T-helper 17 cell (primary cell): ENCODE data around the gene CNFN. TPM values are rescaled to one million over a fixed set of nuclear protein-coding genes. Genes with fewer than 3 reads are reported as not detected.

Experiments used
- ATAC-seq: fragments of 150-1000 bp; cut with Tn5 transposase; 2 replicates; pipeline ENCODE4 v1.10.0; 2021; ENCODE audit warnings: mild to moderate bottlenecking, moderate library complexity
- DNase-seq, 3 donors: peaks; one replicate each; pipeline versions ENCODE4 v3.0.0 to v3.0.0-alpha.2; 2020 to 2021
- H3K9me3 ChIP-seq: one replicate; pipeline ENCODE4 v1.7.0; 2013; ENCODE audit warnings: low read length, mild to moderate bottlenecking; ENCODE audit not compliant: control insufficient read depth, poor library complexity, severe bottlenecking
- H3K27ac Mint-ChIP-seq: one replicate; pipeline ENCODE4 v1.8.0; 2022; ENCODE audit warnings: mild to moderate bottlenecking, moderate library complexity, mixed read lengths
- H3K27me3 Mint-ChIP-seq: one replicate; pipeline ENCODE4 v1.8.0; 2022; ENCODE audit warnings: mixed read lengths
- H3K36me3 Mint-ChIP-seq: one replicate; pipeline ENCODE4 v1.8.0; 2022; ENCODE audit warnings: low read depth, mixed read lengths
- H3K4me1 Mint-ChIP-seq: one replicate; pipeline ENCODE4 v1.8.0; 2022; ENCODE audit warnings: mild to moderate bottlenecking, mixed read lengths
- H3K4me3 Mint-ChIP-seq: one replicate; pipeline ENCODE4 v1.8.0; 2022; ENCODE audit warnings: mild to moderate bottlenecking, moderate library complexity, mixed read lengths
- total RNA-seq, 4 donors: library from RNA in 2 of 4; stranded (reverse) in 2 of 4; gene quantifications; one replicate each; pipeline ENCODE4 v1.2.3 and lab custom pipeline; 2022 to 2026

Gene CNFN
- total RNA-seq, 2 donors from 2014 or later, result not detected

DNA sequence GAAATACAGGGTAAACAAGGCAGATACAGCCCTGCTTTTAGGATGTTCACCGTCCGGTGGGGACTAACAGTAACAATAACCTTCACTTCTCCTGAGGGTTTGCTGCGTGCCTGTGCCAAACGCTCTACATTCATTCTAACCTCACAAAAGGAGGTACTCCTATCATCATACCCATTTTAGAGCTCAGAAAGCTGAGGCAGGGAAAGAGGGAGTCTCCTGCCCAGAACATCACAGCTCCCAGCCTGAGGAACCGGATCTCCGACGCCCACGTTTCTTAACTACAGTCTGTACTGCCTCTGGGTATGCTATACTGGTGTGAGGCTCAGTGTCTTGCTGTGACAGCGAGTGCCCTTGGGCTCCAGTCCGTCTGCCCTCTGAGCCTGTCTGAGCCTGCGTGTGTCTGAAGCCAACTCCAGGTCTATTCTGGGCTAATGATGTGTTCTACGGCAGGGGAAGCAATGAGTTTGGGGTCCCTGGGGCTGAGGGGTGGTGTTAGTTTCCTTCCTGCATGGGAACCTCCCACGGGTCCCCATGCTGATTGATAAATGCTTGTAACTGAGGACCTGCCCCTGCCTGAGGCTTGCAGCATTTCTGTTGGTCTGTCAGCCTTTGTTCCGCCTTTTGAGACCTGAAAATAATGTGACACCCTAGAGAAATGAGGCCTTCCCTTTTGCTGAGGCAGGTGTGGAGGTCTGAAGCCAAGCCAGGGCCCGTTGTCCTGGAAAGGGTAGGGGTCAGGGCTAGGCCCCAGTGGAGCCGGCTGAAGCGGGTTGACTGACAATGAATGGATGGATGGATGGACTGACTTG is 32.2 kb upstream of the CNFN start:
- no peak for ATAC-seq
- peak overlapping the region; percentile 95 for H3K27ac Mint-ChIP-seq
- no peak for DNase-seq
- H3K4me1 Mint-ChIP-seq, result peaks cover 38% of the 10 kb centered on the region
- peak overlapping the region; percentile 98 for H3K4me3 Mint-ChIP-seq
- H3K9me3 ChIP-seq, result no peaks in the 10 kb centered on the region
- no peaks in the 10 kb centered on the region for H3K36me3 Mint-ChIP-seq
- H3K27me3 Mint-ChIP-seq, result no peaks in the 10 kb centered on the region

DNA sequence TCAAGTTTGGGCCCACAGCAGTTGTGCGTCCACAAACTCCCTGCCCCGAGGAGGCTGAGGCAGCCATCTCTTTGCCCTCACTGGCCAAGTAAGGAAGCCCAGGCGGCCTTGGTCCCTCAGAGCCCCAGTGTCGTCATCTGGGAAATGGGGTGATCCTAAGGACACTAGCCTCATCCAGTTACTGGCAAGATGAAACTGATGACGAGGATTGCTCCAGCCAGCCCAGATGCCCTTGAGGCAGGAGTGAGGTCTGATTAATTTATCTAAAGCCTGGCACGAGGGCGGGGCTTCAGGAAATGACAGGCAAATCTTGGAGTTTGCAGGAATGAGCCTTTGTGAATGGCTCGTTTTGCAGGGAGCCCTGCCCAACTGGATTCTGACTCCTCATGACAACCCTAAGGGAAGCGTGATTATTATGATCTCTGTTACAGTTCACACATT is 31.5 kb upstream of the CNFN start:
- no peaks in the 10 kb centered on the region for H3K9me3 ChIP-seq
- Mint-ChIP-seq H3K4me1 (peaks cover 38% of the 10 kb centered on the region), H3K27me3 (no peaks in the 10 kb centered on the region), H3K27ac (peak overlapping the region; percentile 95), H3K36me3 (no peaks in the 10 kb centered on the region), H3K4me3 (peak overlapping the region; percentile 98)
- DNase-seq (no peak), ATAC-seq (no peak)

DNA sequence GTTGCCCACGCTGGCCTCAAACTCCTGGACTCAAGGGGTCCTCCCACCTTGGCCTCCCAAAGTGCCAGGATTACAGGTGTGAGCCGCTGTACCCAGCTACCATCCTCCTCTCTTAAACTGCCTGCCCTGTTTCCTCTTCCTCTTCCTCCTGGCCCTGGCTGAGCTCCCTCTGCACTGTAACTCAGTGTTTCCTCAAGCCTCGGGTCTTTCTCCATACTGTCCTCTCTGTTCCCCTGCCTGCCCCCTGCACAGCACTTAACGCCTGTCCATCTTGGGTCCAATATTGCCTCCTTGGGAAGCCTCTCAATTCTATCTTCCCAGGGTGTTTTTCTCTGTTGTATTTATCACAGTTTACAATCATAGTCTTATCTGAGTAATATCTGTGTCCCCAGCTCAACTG is 31.0 kb upstream of the CNFN start:
- H3K4me1 Mint-ChIP-seq, result peaks cover 38% of the 10 kb centered on the region
- no peaks in the 10 kb centered on the region for H3K36me3 Mint-ChIP-seq
- no peaks in the 10 kb centered on the region for H3K9me3 ChIP-seq
- no peak overlapping the region for H3K27ac Mint-ChIP-seq
- DNase-seq (no peak), ATAC-seq (no peak)
- no peaks in the 10 kb centered on the region for H3K27me3 Mint-ChIP-seq
- peak overlapping the region; percentile 98 for H3K4me3 Mint-ChIP-seq

DNA sequence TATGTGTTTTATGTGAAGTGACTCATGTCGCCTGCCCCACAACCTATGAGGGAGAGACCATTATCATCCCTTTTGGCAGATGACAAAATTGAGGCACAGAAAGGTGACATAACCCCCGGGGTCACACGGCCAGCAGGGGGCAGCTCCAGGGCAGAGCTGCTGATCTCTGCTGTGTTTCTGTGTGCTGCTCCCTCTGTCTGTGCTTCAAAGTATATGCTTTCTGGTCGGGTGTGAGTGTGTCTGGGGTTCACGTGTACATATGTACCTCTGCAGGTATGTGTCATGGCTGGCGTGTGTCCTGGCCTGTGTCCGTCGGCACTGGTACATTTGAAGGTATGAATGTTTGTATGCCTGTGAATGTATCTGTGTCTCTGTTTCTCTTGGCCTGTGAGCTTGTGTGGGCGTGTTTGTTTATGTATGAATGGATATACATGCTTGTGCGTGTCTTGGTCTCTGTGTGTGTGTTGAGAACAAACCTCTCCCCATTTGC is 30.0 kb upstream of the CNFN start:
- DNase-seq, result peak; percentile 65 to 74 (median 68)

DNA sequence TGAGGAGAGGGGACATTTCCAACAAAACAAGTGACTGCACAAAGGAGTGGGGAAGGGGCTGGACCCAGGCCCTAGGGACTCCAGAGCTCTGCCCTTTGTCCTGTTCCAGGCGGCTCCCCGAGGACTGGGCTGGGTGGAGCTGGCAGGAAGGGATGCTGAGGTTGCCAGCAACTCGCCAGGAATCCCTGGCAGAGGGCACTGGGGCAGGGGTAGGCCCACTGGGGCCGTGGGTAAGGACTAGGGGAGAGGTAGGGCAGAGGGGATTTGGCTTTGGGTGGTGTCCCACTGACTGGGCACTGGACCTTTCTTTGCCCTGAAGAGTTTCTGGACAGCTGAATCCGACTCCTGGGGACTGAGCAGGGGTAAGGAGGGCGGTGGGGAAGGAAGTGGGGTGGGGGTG is 29.2 kb upstream of the CNFN start:
- H3K4me1 Mint-ChIP-seq, result peaks cover 39% of the 10 kb centered on the region

More for the DNA sequence above, 30.0 kb upstream of the CNFN start:
- no peaks in the 10 kb centered on the region for H3K27me3 Mint-ChIP-seq
- peaks cover 41% of the 10 kb centered on the region for H3K4me1 Mint-ChIP-seq
- peak overlapping the region; percentile 60 for H3K4me3 Mint-ChIP-seq
- no peaks in the 10 kb centered on the region for H3K36me3 Mint-ChIP-seq
- peak overlapping the region; percentile 86 for H3K27ac Mint-ChIP-seq
- no peaks in the 10 kb centered on the region for H3K9me3 ChIP-seq
- ATAC-seq, result peak; percentile 51

DNA sequence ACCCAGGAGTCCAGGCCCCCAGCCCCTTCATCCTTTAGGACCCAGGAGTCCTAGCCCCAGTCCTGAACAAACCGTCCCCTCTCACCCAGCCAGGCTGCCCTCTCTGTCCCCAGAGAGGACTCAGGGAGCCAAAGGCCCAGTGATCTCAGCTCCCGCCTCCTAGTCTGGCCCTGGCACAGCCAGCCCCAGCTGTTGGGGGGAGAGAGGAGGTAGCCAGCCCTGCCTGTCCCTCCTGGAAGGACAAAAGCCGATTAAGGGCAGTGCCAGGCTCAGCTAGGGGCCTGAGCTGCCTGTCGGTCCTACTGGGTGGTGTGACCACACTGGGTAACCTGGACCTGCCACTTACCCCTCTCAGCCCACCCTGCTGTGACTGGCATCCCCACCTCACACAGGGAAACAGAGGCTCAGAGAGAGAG is 22.6 kb upstream of the CNFN start:
- no peaks in the 10 kb centered on the region for H3K27me3 Mint-ChIP-seq
- H3K4me3 Mint-ChIP-seq, result no peak overlapping the region
- ATAC-seq (no peak), DNase-seq (no peak)
- H3K36me3 Mint-ChIP-seq, result peaks cover 5% of the 10 kb centered on the region
- H3K4me1 Mint-ChIP-seq, result peaks cover 15% of the 10 kb centered on the region
- no peaks in the 10 kb centered on the region for H3K9me3 ChIP-seq
- H3K27ac Mint-ChIP-seq, result peak overlapping the region; percentile 37

More for the DNA sequence above, 29.2 kb upstream of the CNFN start:
- no peaks in the 10 kb centered on the region for H3K9me3 ChIP-seq
- ATAC-seq (no peak), DNase-seq (no peak)
- Mint-ChIP-seq H3K27me3 (no peaks in the 10 kb centered on the region), H3K4me3 (no peak overlapping the region), H3K27ac (peak overlapping the region; percentile 86), H3K36me3 (peaks cover 3% of the 10 kb centered on the region)

DNA sequence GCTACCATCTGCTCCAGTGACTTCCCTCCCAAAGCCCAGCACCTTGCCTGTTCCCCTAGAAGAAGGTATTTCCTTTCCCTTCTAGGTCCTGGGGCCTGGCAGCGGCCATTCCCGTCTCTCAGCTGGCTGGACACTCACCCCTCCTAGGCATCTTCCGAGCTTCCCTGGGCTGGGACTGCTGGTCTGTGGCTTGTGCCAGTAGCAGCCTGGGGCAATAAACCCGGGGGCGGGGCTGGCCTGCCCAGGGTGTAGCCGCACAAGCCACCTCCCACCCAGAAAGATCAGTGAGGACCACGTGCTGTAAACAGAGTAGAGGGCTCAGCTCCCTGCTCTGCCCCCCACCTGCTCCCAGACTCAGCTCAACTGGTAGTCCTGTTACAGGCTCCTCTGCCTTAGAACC is 22.1 kb upstream of the CNFN start:
- Mint-ChIP-seq H3K4me3 (no peak overlapping the region), H3K27me3 (no peaks in the 10 kb centered on the region), H3K27ac (peak overlapping the region; percentile 37), H3K4me1 (peaks cover 15% of the 10 kb centered on the region), H3K36me3 (peaks cover 5% of the 10 kb centered on the region)
- ATAC-seq (no peak), DNase-seq (no peak)
- no peaks in the 10 kb centered on the region for H3K9me3 ChIP-seq

DNA sequence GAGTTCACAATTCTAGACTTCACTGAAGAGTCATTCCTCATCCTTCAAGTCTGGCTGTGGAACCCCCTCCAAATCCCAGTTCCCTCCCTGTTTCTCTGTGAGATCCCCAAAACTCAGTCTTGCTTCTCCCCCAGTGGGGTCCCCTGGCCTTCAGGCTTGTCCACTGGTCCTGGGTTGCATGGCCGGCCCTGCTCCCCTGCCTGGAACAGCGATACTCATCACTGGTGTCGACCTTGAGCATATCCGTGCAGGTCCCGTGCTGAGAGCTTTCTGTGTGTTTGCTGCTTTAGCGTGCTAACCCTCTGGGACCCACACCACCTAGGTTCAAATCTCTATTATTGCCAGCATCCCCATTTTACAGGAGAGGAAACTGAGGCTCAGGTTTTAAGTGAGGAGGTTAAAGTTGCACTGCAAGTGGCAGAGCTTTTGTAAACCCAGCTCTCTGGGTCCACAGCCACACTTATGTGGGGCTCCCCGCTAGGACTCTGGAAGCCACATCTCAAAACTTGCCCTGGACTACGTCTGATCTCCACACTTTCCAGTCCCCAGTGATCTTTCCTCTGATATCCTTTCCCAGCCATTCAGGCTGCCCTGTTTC is 21.6 kb upstream of the CNFN start:
- Mint-ChIP-seq H3K36me3 (peaks cover 5% of the 10 kb centered on the region), H3K27me3 (no peaks in the 10 kb centered on the region), H3K4me1 (peaks cover 15% of the 10 kb centered on the region), H3K4me3 (no peak overlapping the region), H3K27ac (peak overlapping the region; percentile 65)
- H3K9me3 ChIP-seq, result no peaks in the 10 kb centered on the region
- DNase-seq (no peak), ATAC-seq (no peak)

DNA sequence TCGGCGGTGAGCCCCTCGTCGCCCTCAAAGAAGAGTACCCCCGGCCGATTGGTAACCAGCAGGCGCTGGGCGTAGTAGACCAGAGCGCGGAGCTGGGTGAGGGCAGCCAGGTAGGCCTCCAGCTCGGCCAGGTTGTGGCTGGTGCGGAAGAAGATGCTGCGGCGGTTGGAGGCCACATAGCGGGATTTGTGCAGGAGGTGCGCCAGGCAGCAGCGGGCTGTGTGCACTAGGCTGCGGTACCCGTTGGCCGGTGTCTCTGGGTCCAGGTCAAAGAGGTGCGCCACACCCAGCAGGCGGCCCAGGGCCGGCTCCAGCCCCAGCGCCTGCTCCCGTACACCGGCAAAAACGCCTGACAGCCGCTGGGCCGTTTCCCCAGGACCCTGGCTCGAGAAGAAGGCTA is 20.3 kb upstream of the CNFN start:
- H3K9me3 ChIP-seq, result no peaks in the 10 kb centered on the region
- no peak for ATAC-seq
- Mint-ChIP-seq H3K27me3 (no peaks in the 10 kb centered on the region), H3K4me3 (no peak overlapping the region), H3K27ac (no peak overlapping the region), H3K36me3 (peaks cover 5% of the 10 kb centered on the region), H3K4me1 (peaks cover 12% of the 10 kb centered on the region)
- DNase-seq, result no peak

DNA sequence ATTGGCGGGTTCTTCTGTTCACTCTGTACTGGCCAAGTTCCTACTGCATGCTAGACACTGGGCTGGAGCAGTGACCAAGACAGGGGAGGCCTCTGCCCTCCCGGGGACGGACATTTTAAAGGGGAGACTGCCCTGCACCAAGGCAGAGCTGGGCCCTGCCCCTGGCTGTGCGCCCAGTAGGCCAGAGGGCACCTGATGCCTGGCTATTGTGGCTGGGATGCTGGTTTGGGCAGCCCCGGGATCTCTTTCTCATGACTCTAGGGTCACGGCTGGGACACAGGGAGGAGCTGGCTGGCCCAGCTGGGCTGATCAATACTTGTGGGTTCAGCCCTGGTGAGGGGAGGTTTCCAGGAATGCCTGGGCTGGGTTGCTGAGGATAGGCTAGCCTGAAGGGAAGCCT is 19.4 kb upstream of the CNFN start:
- ATAC-seq (no peak), DNase-seq (no peak)
- Mint-ChIP-seq H3K27me3 (no peaks in the 10 kb centered on the region), H3K4me1 (peaks cover 12% of the 10 kb centered on the region), H3K4me3 (no peak overlapping the region), H3K27ac (no peak overlapping the region), H3K36me3 (peaks cover 2% of the 10 kb centered on the region)
- no peaks in the 10 kb centered on the region for H3K9me3 ChIP-seq

DNA sequence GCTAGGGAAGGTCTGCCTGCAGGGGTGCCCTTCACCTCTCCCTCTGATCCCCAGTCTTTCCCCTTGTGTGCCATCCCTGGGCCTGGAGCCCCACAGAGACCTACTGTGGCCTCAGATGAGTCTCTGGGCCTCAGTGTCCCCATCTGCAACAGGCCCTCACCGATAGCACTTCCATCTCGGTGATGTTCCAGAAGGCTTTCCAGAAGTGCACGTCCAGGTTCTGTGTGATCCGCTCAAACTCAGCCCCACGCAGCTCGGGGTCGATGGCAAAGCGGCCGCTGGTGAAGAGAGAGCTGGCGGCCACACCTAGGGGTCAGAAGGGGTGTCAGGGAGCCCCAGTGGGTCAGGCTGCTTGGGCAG is 17.7 kb upstream of the CNFN start:
- Mint-ChIP-seq H3K36me3 (no peaks in the 10 kb centered on the region), H3K27ac (peak overlapping the region; percentile 61), H3K4me3 (no peak overlapping the region), H3K27me3 (no peaks in the 10 kb centered on the region), H3K4me1 (peaks cover 12% of the 10 kb centered on the region)
- no peak for DNase-seq
- no peaks in the 10 kb centered on the region for H3K9me3 ChIP-seq
- ATAC-seq, result no peak

DNA sequence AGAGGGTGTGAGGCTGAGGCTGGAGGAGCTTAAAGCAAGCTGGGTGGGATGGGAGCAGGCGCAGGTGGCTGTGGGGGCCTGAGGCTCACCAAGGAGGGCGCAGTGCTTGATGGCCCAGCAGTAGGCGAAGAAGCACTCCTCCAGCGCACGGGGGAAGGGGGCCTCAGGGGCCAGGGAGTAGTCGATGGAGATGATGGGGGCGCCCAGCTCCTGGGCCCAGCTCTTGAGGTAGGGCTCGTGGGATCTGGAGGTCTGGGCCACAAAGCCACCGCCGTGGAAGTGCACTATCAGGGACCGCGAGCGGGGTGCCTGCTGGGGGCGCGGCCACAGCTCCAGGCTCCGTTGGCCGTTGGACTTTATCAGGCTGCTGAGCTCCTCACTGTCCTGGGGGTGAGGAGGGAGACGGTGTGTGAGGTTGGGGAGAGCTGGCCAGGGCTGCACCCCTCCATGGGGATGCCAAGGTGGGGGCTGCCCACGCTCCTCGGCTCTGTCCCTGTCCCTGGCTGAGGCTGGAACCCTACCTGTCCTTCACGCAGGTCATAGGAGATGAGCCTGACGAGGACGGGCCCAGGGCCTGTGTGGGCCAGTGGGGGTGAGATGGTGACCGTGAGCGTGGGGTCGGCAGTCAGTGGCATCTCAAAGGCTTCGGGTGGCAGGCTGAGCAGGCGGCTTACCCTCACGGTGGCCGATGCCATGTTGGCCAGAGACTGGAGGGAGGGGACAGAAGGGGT is 17.2 kb upstream of the CNFN start:
- H3K9me3 ChIP-seq, result no peaks in the 10 kb centered on the region
- ATAC-seq (no peak), DNase-seq (no peak)
- Mint-ChIP-seq H3K27ac (no peak overlapping the region), H3K4me1 (peaks cover 14% of the 10 kb centered on the region), H3K4me3 (no peak overlapping the region), H3K36me3 (no peaks in the 10 kb centered on the region), H3K27me3 (no peaks in the 10 kb centered on the region)

DNA sequence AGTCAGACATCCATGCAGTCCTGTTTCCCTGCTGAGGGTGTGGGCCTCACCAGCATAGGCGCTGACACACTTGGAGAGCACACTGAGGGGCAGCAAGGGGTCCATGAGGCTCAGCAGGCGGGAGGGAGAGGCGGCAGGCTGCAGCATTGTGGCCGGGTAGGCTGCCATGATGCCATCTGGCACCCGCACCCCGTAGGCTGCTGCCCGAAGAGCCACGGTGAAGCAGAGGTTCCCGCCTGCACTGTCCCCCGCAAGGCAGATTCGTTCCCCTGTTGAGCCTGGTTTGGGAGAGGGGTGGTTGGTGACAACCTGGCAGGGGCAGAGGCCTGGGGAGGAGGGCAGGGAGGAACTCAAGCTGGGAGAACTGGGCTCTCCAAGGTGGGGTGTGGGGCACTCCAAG is 16.0 kb upstream of the CNFN start:
- no peak overlapping the region for H3K4me3 Mint-ChIP-seq
- no peaks in the 10 kb centered on the region for H3K9me3 ChIP-seq
- H3K36me3 Mint-ChIP-seq, result no peaks in the 10 kb centered on the region
- ATAC-seq (no peak), DNase-seq (no peak)
- H3K27me3 Mint-ChIP-seq, result no peaks in the 10 kb centered on the region
- H3K4me1 Mint-ChIP-seq, result peaks cover 20% of the 10 kb centered on the region
- no peak overlapping the region for H3K27ac Mint-ChIP-seq
